HEK293 (cell line): Measurements from ENCODE around the gene BTD.

ENCODE experiments used
- CTCF ChIA-PET: fragments of 350-600 bp; formaldehyde crosslinking; extraction: SDS; loops from one replicate; lab custom pipeline; 2021; ENCODE audit warnings: antibody characterized with exemption; lab: Yijun Ruan, JAX
- POLR2A ChIA-PET: fragments of 300-600 bp; formaldehyde crosslinking; extraction: SDS; loops from one replicate; lab custom pipeline; 2020; ENCODE audit warnings: antibody characterized with exemption, inconsistent platforms; lab: Yijun Ruan, JAX
- H3K27ac ChIP-seq: fragments of 200-500 bp; sonication (Bioruptor generic); 2 replicates; pipeline ENCODE4 v1.5.1; 2014; ENCODE audit warnings: low read depth, low read length, control low read depth, inconsistent platforms; ENCODE audit errors: extremely low read depth
- H3K36me3 ChIP-seq, 2 experiments: fragments of 200-500 bp in 1 of 2; sonication (Bioruptor generic) in 1 of 2; 1 replicate in 1 of 2; 2 replicates in 1 of 2; pipeline ENCODE4 v1.5.1; 2014 to 2017; ENCODE audit warnings: inconsistent platforms in 2 of 2, low read length in 2 of 2; ENCODE audit not compliant: control insufficient read depth in 2 of 2, insufficient read depth in 1 of 2
- H3K4me1 ChIP-seq: fragments of 200-500 bp; sonication (Bioruptor generic); 2 replicates; pipeline ENCODE4 v1.5.1; 2014; ENCODE audit warnings: mild to moderate bottlenecking, low read length, inconsistent platforms; ENCODE audit not compliant: control insufficient read depth, insufficient read depth
- H3K4me3 ChIP-seq: 2 replicates; pipeline ENCODE4 v1.5.1; 2011; ENCODE audit warnings: low read depth, mild to moderate bottlenecking, control low read depth, low read length, moderate library complexity
- H3K9me3 ChIP-seq: fragments of 200-500 bp; sonication (Bioruptor generic); 2 replicates; pipeline ENCODE4 v1.5.1; 2014; ENCODE audit warnings: low read depth, low read length, inconsistent platforms; ENCODE audit not compliant: control insufficient read depth, insufficient read depth
- BCL6B ChIP-seq: fragments of 450-650 bp; formaldehyde crosslinking; IDR thresholded peaks from 2 replicates; pipeline ENCODE4 v1.5.1; 2017; ENCODE audit warnings: missing biosample characterization, missing genetic modification characterization
- IKZF3 ChIP-seq: fragments of 450-650 bp; IDR thresholded peaks from 2 replicates; pipeline ENCODE4 v1.5.0; 2018; ENCODE audit warnings: missing biosample characterization, mild to moderate bottlenecking, missing genetic modification characterization, moderate library complexity
- PATZ1 ChIP-seq: fragments of 450-650 bp; formaldehyde crosslinking; IDR thresholded peaks from 2 replicates; pipeline ENCODE4 v1.5.1; 2016; ENCODE audit warnings: missing biosample characterization, missing genetic modification characterization
- PRDM6 ChIP-seq: fragments of 450-650 bp; formaldehyde crosslinking; IDR thresholded peaks from 2 replicates; pipeline ENCODE4 v1.5.1; 2017; ENCODE audit warnings: missing biosample characterization, missing genetic modification characterization
- TRIM28 ChIP-seq: IDR thresholded peaks from 2 replicates; pipeline ENCODE4 v1.6.1; 2011; ENCODE audit warnings: low read length, control low read depth, borderline replicate concordance
- ZNF146 ChIP-seq: fragments of 450-650 bp; formaldehyde crosslinking; IDR thresholded peaks from 2 replicates; pipeline ENCODE4 v1.5.1; 2016; ENCODE audit warnings: missing biosample characterization, missing genetic modification characterization
- ZNF184 ChIP-seq: fragments of 450-650 bp; IDR thresholded peaks from 2 replicates; pipeline ENCODE4 v1.5.1; 2018; ENCODE audit warnings: missing biosample characterization, mild to moderate bottlenecking, missing genetic modification characterization
- ZNF202 ChIP-seq: fragments of 450-650 bp; formaldehyde crosslinking; IDR thresholded peaks from 2 replicates; pipeline ENCODE4 v1.5.1; 2016; ENCODE audit warnings: missing biosample characterization, missing genetic modification characterization, borderline replicate concordance
- ZNF280C ChIP-seq: fragments of 450-650 bp; formaldehyde crosslinking; IDR thresholded peaks from 2 replicates; pipeline ENCODE4 v1.5.1; 2016; ENCODE audit warnings: missing biosample characterization, missing genetic modification characterization
- ZNF335 ChIP-seq: fragments of 450-650 bp; formaldehyde crosslinking; conservative IDR thresholded peaks from 2 replicates; pipeline ENCODE4 v1.5.1; 2016; ENCODE audit warnings: missing biosample characterization, missing genetic modification characterization
- ZNF391 ChIP-seq: fragments of 450-650 bp; formaldehyde crosslinking; IDR thresholded peaks from 2 replicates; pipeline ENCODE4 v1.5.1; 2016; ENCODE audit warnings: low read depth, missing biosample characterization, missing genetic modification characterization, borderline replicate concordance
- ZNF426 ChIP-seq: fragments of 450-650 bp; formaldehyde crosslinking; IDR thresholded peaks from 2 replicates; pipeline ENCODE4 v1.5.1; 2017; ENCODE audit warnings: missing biosample characterization, missing genetic modification characterization, mild to moderate bottlenecking, inconsistent platforms, moderate library complexity
- ZNF510 ChIP-seq: fragments of 450-650 bp; formaldehyde crosslinking; IDR thresholded peaks from 2 replicates; pipeline ENCODE4 v1.5.1; 2018; ENCODE audit warnings: mild to moderate bottlenecking, missing genetic modification characterization, missing biosample characterization; ENCODE audit not compliant: insufficient replicate concordance
- ZNF555 ChIP-seq: fragments of 450-650 bp; formaldehyde crosslinking; conservative IDR thresholded peaks from 2 replicates; pipeline ENCODE4 v1.5.1; 2017; ENCODE audit warnings: missing biosample characterization, mild to moderate bottlenecking, missing genetic modification characterization, inconsistent platforms
- ZNF558 ChIP-seq: fragments of 450-650 bp; formaldehyde crosslinking; IDR thresholded peaks from 2 replicates; pipeline ENCODE4 v1.5.1; 2016; ENCODE audit warnings: missing biosample characterization, missing genetic modification characterization
- ZNF629 ChIP-seq: fragments of 450-650 bp; formaldehyde crosslinking; IDR thresholded peaks from 2 replicates; pipeline ENCODE4 v1.5.1; 2017; ENCODE audit warnings: missing biosample characterization, missing genetic modification characterization
- ZNF677 ChIP-seq: fragments of 450-650 bp; IDR thresholded peaks from 2 replicates; pipeline ENCODE4 v1.5.0; 2018; ENCODE audit warnings: missing biosample characterization, mild to moderate bottlenecking, missing genetic modification characterization, moderate library complexity
- ZNF791 ChIP-seq: fragments of 450-650 bp; formaldehyde crosslinking; IDR thresholded peaks from 2 replicates; pipeline ENCODE4 v1.5.1; 2016; ENCODE audit warnings: missing biosample characterization, missing genetic modification characterization
- ZNF843 ChIP-seq: fragments of 450-650 bp; formaldehyde crosslinking; IDR thresholded peaks from 2 replicates; pipeline ENCODE4 v1.5.1; 2016; ENCODE audit warnings: missing biosample characterization, missing genetic modification characterization

Gene BTD

DNA sequence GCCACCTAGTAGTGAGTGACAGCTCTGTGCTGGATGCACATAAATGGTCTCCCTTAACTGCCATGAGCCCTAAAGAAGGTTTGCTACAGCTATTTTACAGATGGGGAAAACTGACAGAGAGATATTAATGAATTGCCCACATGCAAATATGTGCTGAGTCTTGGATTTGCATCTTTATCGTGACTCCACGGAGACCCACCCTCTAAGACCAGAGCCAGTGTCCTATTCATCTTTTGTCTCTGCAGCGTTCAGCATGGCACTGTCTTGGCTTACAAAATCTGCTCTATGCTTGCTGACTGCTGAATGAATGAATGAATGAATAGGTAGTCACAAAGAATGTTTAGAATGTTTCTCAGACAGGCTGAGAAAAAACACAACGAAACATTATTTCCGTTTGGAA is 48.3 kb downstream of the BTD start:
- ChIA-PET CTCF (interaction anchor here (1.1 kb wide), 1 partner anchor 110 kb away, joined by 3 read pairs; no protein-coding TSS in a partner anchor), POLR2A (no interaction called here)
- H3K27ac ChIP-seq = no peak overlapping the region
- no peaks in the 10 kb centered on the region for H3K36me3 ChIP-seq
- no peaks in the 10 kb centered on the region for H3K4me1 ChIP-seq
- H3K9me3 ChIP-seq = no peaks in the 10 kb centered on the region
- no peak overlapping the region for H3K4me3 ChIP-seq
- TF ChIP-seq ZNF280C (tag by site-specific recombination) (no peak), ZNF791 (no peak), ZNF629 (tag by site-specific recombination) (no peak), ZNF555 (tag by site-specific recombination) (no peak), ZNF146 (tag by site-specific recombination) (no peak), ZNF184 (tag by site-specific recombination) (no peak), ZNF202 (tag by site-specific recombination) (no peak), ZNF510 (tag by site-specific recombination) (no peak)

- H3K36me3 ChIP-seq = no peaks in the 10 kb centered on the region
- no peaks in the 10 kb centered on the region for H3K9me3 ChIP-seq
- ChIA-PET POLR2A (interaction anchor here (1.5 kb wide), 1 partner anchor 21 kb away, joined by 3 read pairs; no protein-coding TSS in a partner anchor), CTCF (no interaction called here)
- H3K4me1 ChIP-seq = no peaks in the 10 kb centered on the region
- no peak overlapping the region for H3K27ac ChIP-seq
- TF ChIP-seq ZNF677 (no peak), BCL6B (no peak), TRIM28 (no peak), PRDM6 (no peak), IKZF3 (no peak), ZNF426 (tag by site-specific recombination) (no peak), ZNF791 (no peak), ZNF843 (tag by site-specific recombination) (no peak), ZNF391 (no peak), PATZ1 (no peak), ZNF335 (tag by site-specific recombination) (no peak), ZNF558 (tag by site-specific recombination) (no peak)
- TF ChIP-seq, all 188 proteins: peak for 0
- H3K4me3 ChIP-seq = no peak overlapping the region
Measured at GRCh38 chr3:15651396-15651795, 49.9 kb downstream of the BTD start.
